GM12892 (cell line): ENCODE measurements around the gene RAB27A.

Source experiments
- POLR2A ChIP-seq: IDR thresholded peaks from 2 replicates; pipeline ENCODE4 v1.6.1; 2011; ENCODE audit warnings: low read depth, low read length, control low read depth
- POLR2AphosphoS5 ChIP-seq: IDR thresholded peaks from 2 replicates; pipeline ENCODE4 v1.6.1; 2011; ENCODE audit warnings: low read depth, low read length, control low read depth
- TAF1 ChIP-seq: IDR thresholded peaks from 2 replicates; pipeline ENCODE4 v1.6.1; 2011; ENCODE audit warnings: low read depth, mild to moderate bottlenecking, control low read depth, low read length, borderline replicate concordance

DNA sequence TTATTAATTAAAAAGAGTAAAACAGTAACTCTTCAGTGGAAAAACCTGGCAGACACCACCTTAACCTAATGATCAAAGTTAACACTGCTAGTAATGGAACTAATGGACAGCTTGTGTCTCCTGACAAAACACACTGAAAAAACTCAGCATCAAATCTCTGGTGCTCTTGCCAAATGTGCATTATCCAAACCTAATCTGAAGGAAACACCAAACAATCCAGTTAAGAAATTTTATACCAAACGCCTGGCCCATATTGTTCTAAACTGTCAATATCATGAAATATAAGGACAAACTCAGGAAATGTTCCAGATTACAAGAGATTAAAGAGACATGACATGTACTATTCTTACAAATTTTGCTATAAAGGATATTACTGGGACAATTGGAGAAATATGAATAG lies 103.3 kb downstream of the RAB27A start:
- TF ChIP-seq POLR2A (no peak), POLR2AphosphoS5 (no peak), TAF1 (no peak)
